ENCODE results near the gene PTPRZ1. TPM values are rescaled to one million over a fixed set of nuclear protein-coding genes. Genes with fewer than 3 reads are reported as not detected.

The PTPRZ1 gene
- total RNA-seq, 1 donor from 2014 or later = 4.7 TPM

- Histone ChIP-seq H3K9me3 (ENCODE audit: control insufficient read depth in 3 of 3, low read length in 3 of 3) (no peaks in the 10 kb centered on the region), H3K9ac (ENCODE audit: low read depth in 1 of 3, low read length in 3 of 3) (no peak overlapping the region), H3K36me3 (ENCODE audit: control insufficient read depth in 3 of 3, insufficient read depth in 3 of 3, low read length in 3 of 3) (no peaks in the 10 kb centered on the region), H3K4me3 (ENCODE audit: low read length in 3 of 3) (no peak overlapping the region), H3K27ac (ENCODE audit: low read depth, low read length) (no peak overlapping the region), H3K27me3 (ENCODE audit: control insufficient read depth in 3 of 3, insufficient read depth in 3 of 3, low read length in 3 of 3) (no peaks in the 10 kb centered on the region), H3K4me1 (ENCODE audit: control insufficient read depth in 3 of 3, insufficient read depth in 3 of 3, low read length in 3 of 3) (no peaks in the 10 kb centered on the region)
Observed at GRCh38 chr7:121992068-121992467, 119.1 kb downstream of the PTPRZ1 start.

GRCh38 chr7:121994625-121995410 lies 121.9 kb downstream of the PTPRZ1 start:
- Histone ChIP-seq H3K27me3 (ENCODE audit: control insufficient read depth in 3 of 3, insufficient read depth in 3 of 3, low read length in 3 of 3) (no peaks in the 10 kb centered on the region), H3K9me3 (ENCODE audit: control insufficient read depth in 3 of 3, low read length in 3 of 3) (no peaks in the 10 kb centered on the region), H3K9ac (ENCODE audit: low read depth in 1 of 3, low read length in 3 of 3) (no peak overlapping the region), H3K27ac (ENCODE audit: low read depth, low read length) (no peak overlapping the region), H3K36me3 (ENCODE audit: control insufficient read depth in 3 of 3, insufficient read depth in 3 of 3, low read length in 3 of 3) (no peaks in the 10 kb centered on the region), H3K4me1 (ENCODE audit: control insufficient read depth in 3 of 3, insufficient read depth in 3 of 3, low read length in 3 of 3) (no peaks in the 10 kb centered on the region), H3K4me3 (ENCODE audit: low read length in 3 of 3) (no peak overlapping the region)

GRCh38 chr7:122006687-122007086 lies 133.7 kb downstream of the PTPRZ1 start:
- H3K36me3 ChIP-seq (ENCODE audit: control insufficient read depth in 3 of 3, insufficient read depth in 3 of 3, low read length in 3 of 3) = no peaks in the 10 kb centered on the region
- no peaks in the 10 kb centered on the region for H3K9me3 ChIP-seq (ENCODE audit: control insufficient read depth in 3 of 3, low read length in 3 of 3)
- H3K4me1 ChIP-seq (ENCODE audit: control insufficient read depth in 3 of 3, insufficient read depth in 3 of 3, low read length in 3 of 3) = no peaks in the 10 kb centered on the region
- no peak overlapping the region for H3K9ac ChIP-seq (ENCODE audit: low read depth in 1 of 3, low read length in 3 of 3)
- H3K4me3 ChIP-seq (ENCODE audit: low read length in 3 of 3) = no peak overlapping the region
- no peaks in the 10 kb centered on the region for H3K27me3 ChIP-seq (ENCODE audit: control insufficient read depth in 3 of 3, insufficient read depth in 3 of 3, low read length in 3 of 3)
- no peak overlapping the region for H3K27ac ChIP-seq (ENCODE audit: low read depth, low read length)

GRCh38 chr7:122010116-122010515 lies 137.2 kb downstream of the PTPRZ1 start:
- Histone ChIP-seq H3K27me3 (ENCODE audit: control insufficient read depth in 3 of 3, insufficient read depth in 3 of 3, low read length in 3 of 3) (no peaks in the 10 kb centered on the region), H3K9ac (ENCODE audit: low read depth in 1 of 3, low read length in 3 of 3) (no peak overlapping the region), H3K36me3 (ENCODE audit: control insufficient read depth in 3 of 3, insufficient read depth in 3 of 3, low read length in 3 of 3) (no peaks in the 10 kb centered on the region), H3K4me3 (ENCODE audit: low read length in 3 of 3) (no peak overlapping the region), H3K4me1 (ENCODE audit: control insufficient read depth in 3 of 3, insufficient read depth in 3 of 3, low read length in 3 of 3) (no peaks in the 10 kb centered on the region), H3K27ac (ENCODE audit: low read depth, low read length) (no peak overlapping the region), H3K9me3 (ENCODE audit: control insufficient read depth in 3 of 3, low read length in 3 of 3) (no peaks in the 10 kb centered on the region)

- Histone ChIP-seq H3K27ac (ENCODE audit: low read depth, low read length) (no peak overlapping the region), H3K9ac (ENCODE audit: low read depth in 1 of 3, low read length in 3 of 3) (no peak overlapping the region), H3K4me3 (ENCODE audit: low read length in 3 of 3) (no peak overlapping the region), H3K27me3 (ENCODE audit: control insufficient read depth in 3 of 3, insufficient read depth in 3 of 3, low read length in 3 of 3) (no peaks in the 10 kb centered on the region), H3K9me3 (ENCODE audit: control insufficient read depth in 3 of 3, low read length in 3 of 3) (no peaks in the 10 kb centered on the region), H3K4me1 (ENCODE audit: control insufficient read depth in 3 of 3, insufficient read depth in 3 of 3, low read length in 3 of 3) (no peaks in the 10 kb centered on the region), H3K36me3 (ENCODE audit: control insufficient read depth in 3 of 3, insufficient read depth in 3 of 3, low read length in 3 of 3) (no peaks in the 10 kb centered on the region)
Observed at GRCh38 chr7:122013065-122013464, 140.1 kb downstream of the PTPRZ1 start.

- Histone ChIP-seq H3K4me1 (ENCODE audit: control insufficient read depth in 3 of 3, insufficient read depth in 3 of 3, low read length in 3 of 3) (no peaks in the 10 kb centered on the region), H3K4me3 (ENCODE audit: low read length in 3 of 3) (no peak overlapping the region), H3K9ac (ENCODE audit: low read depth in 1 of 3, low read length in 3 of 3) (no peak overlapping the region), H3K9me3 (ENCODE audit: control insufficient read depth in 3 of 3, low read length in 3 of 3) (no peaks in the 10 kb centered on the region), H3K27ac (ENCODE audit: low read depth, low read length) (no peak overlapping the region), H3K27me3 (ENCODE audit: control insufficient read depth in 3 of 3, insufficient read depth in 3 of 3, low read length in 3 of 3) (no peaks in the 10 kb centered on the region), H3K36me3 (ENCODE audit: control insufficient read depth in 3 of 3, insufficient read depth in 3 of 3, low read length in 3 of 3) (no peaks in the 10 kb centered on the region)
Observed at GRCh38 chr7:122013630-122014029, 140.7 kb downstream of the PTPRZ1 start.

- no peaks in the 10 kb centered on the region for H3K36me3 ChIP-seq (ENCODE audit: control insufficient read depth in 3 of 3, insufficient read depth in 3 of 3, low read length in 3 of 3)
- H3K4me3 ChIP-seq (ENCODE audit: low read length in 3 of 3) = no peak overlapping the region
- no peaks in the 10 kb centered on the region for H3K27me3 ChIP-seq (ENCODE audit: control insufficient read depth in 3 of 3, insufficient read depth in 3 of 3, low read length in 3 of 3)
- no peak overlapping the region for H3K27ac ChIP-seq (ENCODE audit: low read depth, low read length)
- no peaks in the 10 kb centered on the region for H3K9me3 ChIP-seq (ENCODE audit: control insufficient read depth in 3 of 3, low read length in 3 of 3)
- no peaks in the 10 kb centered on the region for H3K4me1 ChIP-seq (ENCODE audit: control insufficient read depth in 3 of 3, insufficient read depth in 3 of 3, low read length in 3 of 3)
- no peak overlapping the region for H3K9ac ChIP-seq (ENCODE audit: low read depth in 1 of 3, low read length in 3 of 3)
Observed at GRCh38 chr7:122014697-122015096, 141.7 kb downstream of the PTPRZ1 start.

- H3K27me3 ChIP-seq (ENCODE audit: control insufficient read depth in 3 of 3, insufficient read depth in 3 of 3, low read length in 3 of 3) = no peaks in the 10 kb centered on the region
- no peak overlapping the region for H3K9ac ChIP-seq (ENCODE audit: low read depth in 1 of 3, low read length in 3 of 3)
- no peaks in the 10 kb centered on the region for H3K9me3 ChIP-seq (ENCODE audit: control insufficient read depth in 3 of 3, low read length in 3 of 3)
- H3K4me3 ChIP-seq (ENCODE audit: low read length in 3 of 3) = no peak overlapping the region
- H3K27ac ChIP-seq (ENCODE audit: low read depth, low read length) = no peak overlapping the region
- no peaks in the 10 kb centered on the region for H3K4me1 ChIP-seq (ENCODE audit: control insufficient read depth in 3 of 3, insufficient read depth in 3 of 3, low read length in 3 of 3)
- no peaks in the 10 kb centered on the region for H3K36me3 ChIP-seq (ENCODE audit: control insufficient read depth in 3 of 3, insufficient read depth in 3 of 3, low read length in 3 of 3)
Observed at GRCh38 chr7:122018032-122018431, 145.1 kb downstream of the PTPRZ1 start.

GRCh38 chr7:122027058-122027457 lies 154.1 kb downstream of the PTPRZ1 start:
- Histone ChIP-seq H3K4me1 (ENCODE audit: control insufficient read depth in 3 of 3, insufficient read depth in 3 of 3, low read length in 3 of 3) (no peaks in the 10 kb centered on the region), H3K27me3 (ENCODE audit: control insufficient read depth in 3 of 3, insufficient read depth in 3 of 3, low read length in 3 of 3) (no peaks in the 10 kb centered on the region), H3K4me3 (ENCODE audit: low read length in 3 of 3) (no peak overlapping the region), H3K9ac (ENCODE audit: low read depth in 1 of 3, low read length in 3 of 3) (no peak overlapping the region), H3K36me3 (ENCODE audit: control insufficient read depth in 3 of 3, insufficient read depth in 3 of 3, low read length in 3 of 3) (no peaks in the 10 kb centered on the region), H3K9me3 (ENCODE audit: control insufficient read depth in 3 of 3, low read length in 3 of 3) (no peaks in the 10 kb centered on the region), H3K27ac (ENCODE audit: low read depth, low read length) (no peak overlapping the region)

- no peaks in the 10 kb centered on the region for H3K27me3 ChIP-seq (ENCODE audit: control insufficient read depth in 3 of 3, insufficient read depth in 3 of 3, low read length in 3 of 3)
- H3K4me3 ChIP-seq (ENCODE audit: low read length in 3 of 3) = no peak overlapping the region
- H3K36me3 ChIP-seq (ENCODE audit: control insufficient read depth in 3 of 3, insufficient read depth in 3 of 3, low read length in 3 of 3) = no peaks in the 10 kb centered on the region
- H3K4me1 ChIP-seq (ENCODE audit: control insufficient read depth in 3 of 3, insufficient read depth in 3 of 3, low read length in 3 of 3) = no peaks in the 10 kb centered on the region
- no peaks in the 10 kb centered on the region for H3K9me3 ChIP-seq (ENCODE audit: control insufficient read depth in 3 of 3, low read length in 3 of 3)
- no peak overlapping the region for H3K27ac ChIP-seq (ENCODE audit: low read depth, low read length)
- no peak overlapping the region for H3K9ac ChIP-seq (ENCODE audit: low read depth in 1 of 3, low read length in 3 of 3)
Observed at GRCh38 chr7:122033641-122034040, 160.7 kb downstream of the PTPRZ1 start.

All from skeletal muscle tissue (tissue), 4 donors.